Lower leg skin (tissue), 3 donors: ENCODE results near the gene ABCA1.

ENCODE experiments used
- CTCF ChIP-seq, 3 donors: fragments of 450-650 bp; IDR thresholded peaks; one replicate each; pipeline ENCODE4 v1.5.1; 2016; ENCODE audit warnings: antibody characterized with exemption in 3 of 3, mild to moderate bottlenecking in 3 of 3, moderate library complexity in 2 of 3
- POLR2A ChIP-seq, 2 donors: fragments of 450-650 bp; IDR thresholded peaks; one replicate each; pipeline ENCODE4 v1.6.1; 2016 to 2017; ENCODE audit warnings: antibody characterized with exemption in 2 of 2, mild to moderate bottlenecking in 1 of 2, moderate library complexity in 1 of 2

GRCh38 chr9:104747245-104747564, 180.8 kb downstream of the ABCA1 start:
- TF ChIP-seq POLR2A (IDR thresholded peaks at IDR 0.05) (no peak), CTCF (IDR thresholded peaks at IDR 0.05) (no peak)
